ENCODE data around the gene HBG2.

HBG2 gene

DNA sequence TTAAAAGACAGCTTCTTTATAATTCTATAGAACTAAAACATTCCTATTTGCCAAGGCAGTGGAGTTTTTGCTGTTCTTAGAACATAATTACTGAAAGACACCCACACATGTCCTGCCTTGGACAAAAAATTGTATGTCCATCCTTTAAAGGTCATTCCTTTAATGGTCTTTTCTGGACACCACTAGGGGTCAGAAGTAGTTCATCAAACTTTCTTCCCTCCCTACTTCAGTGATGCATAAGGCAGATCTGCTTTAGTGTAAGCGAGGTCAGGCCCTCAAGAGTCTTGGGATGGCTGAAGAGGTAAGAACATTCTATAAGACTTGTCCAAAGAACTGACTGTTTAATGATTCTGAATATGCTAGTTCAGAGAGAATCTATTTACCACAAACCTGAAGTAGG is 49.8 kb downstream of the HBG2 start:
- Histone ChIP-seq H3K27ac (ENCODE audit: low read depth, low read length, severe bottlenecking) (no peak overlapping the region), H3K36me3 (ENCODE audit: control insufficient read depth, insufficient read depth, low read length) (no peaks in the 10 kb centered on the region), H3K4me1 (ENCODE audit: control insufficient read depth, insufficient read depth, low read length, poor library complexity, severe bottlenecking) (no peaks in the 10 kb centered on the region), H3K4me3 (ENCODE audit: extremely low read depth, insufficient read depth, low read length, poor library complexity, severe bottlenecking) (no peak overlapping the region), H3K9me3 (ENCODE audit: control insufficient read depth, low read length) (no peaks in the 10 kb centered on the region)
- WGBS, 2 experiments (ENCODE audit: insufficient coverage in 2 of 2): no CpG with 5 or more reads among the region's 1 CpG

DNA sequence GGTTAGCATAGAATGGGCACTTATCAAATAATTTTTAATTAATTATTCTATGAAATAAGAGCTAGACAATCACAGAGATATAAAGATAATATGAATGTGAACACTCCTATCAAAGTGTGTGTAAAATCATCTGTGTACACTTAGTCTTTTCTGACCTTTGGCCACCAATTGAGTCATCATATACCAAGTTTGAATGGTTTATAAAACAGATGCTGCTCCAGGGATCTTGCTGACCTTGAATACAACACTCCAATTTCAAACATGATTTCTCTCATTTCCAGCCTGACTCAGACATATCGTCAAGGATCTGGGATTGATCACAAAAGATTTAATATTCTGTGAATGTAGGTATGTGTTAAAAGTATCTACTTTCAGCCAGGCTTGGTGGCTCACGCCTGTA is 51.2 kb downstream of the HBG2 start:
- H3K4me1 ChIP-seq (ENCODE audit: control insufficient read depth, insufficient read depth, low read length, poor library complexity, severe bottlenecking): no peaks in the 10 kb centered on the region
- no peak overlapping the region for H3K4me3 ChIP-seq (ENCODE audit: extremely low read depth, insufficient read depth, low read length, poor library complexity, severe bottlenecking)
- no peaks in the 10 kb centered on the region for H3K36me3 ChIP-seq (ENCODE audit: control insufficient read depth, insufficient read depth, low read length)
- 89% methylated on average over 1 of the region's 2 CpGs; no CpG with 5 or more reads in 1 of the 2 experiments for WGBS, 2 experiments (ENCODE audit: insufficient coverage in 2 of 2)
- H3K27ac ChIP-seq (ENCODE audit: low read depth, low read length, severe bottlenecking): no peak overlapping the region
- H3K9me3 ChIP-seq (ENCODE audit: control insufficient read depth, low read length): no peaks in the 10 kb centered on the region

Data from mesodermal cell (in vitro differentiated cells).